ENCODE measurements around the gene PLPPR3.
"Not testable (repeated sequence)": the region's sequence is repeated elsewhere in the genome, so short reads cannot be mapped to it uniquely, and the experiment has no call there.

PLPPR3 gene

DNA sequence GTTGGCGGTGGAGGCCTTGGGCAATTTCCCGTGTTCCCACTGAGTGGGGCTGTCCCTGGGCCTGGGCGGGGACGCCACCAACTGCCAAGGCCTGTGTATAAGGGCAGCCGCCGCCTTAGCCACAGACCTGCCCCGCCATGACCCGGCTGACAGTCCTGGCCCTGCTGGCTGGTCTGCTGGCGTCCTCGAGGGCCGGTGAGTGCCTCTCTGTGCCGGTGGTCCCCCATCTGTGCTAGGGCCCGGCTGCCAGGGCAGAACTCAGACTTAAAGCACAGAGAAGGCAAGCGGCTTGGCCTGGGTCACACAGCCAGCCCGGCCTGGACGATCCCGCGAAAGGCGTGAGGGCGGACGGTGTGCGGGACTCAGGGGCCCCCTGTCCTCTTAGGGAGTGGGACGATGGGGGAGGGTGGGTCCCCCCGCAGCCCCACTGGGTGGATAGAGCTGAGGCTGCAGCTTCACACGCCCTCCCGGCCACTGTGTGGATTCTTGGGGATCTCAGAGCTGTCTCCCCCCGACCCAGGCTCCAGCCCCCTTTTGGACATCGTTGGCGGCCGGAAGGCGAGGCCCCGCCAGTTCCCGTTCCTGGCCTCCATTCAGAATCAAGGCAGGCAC, 6.1 kb upstream of the PLPPR3 start, which contains the start of gene AZU1:
AZU1 (plus strand) TSS at position 128 of the 612 bp plus-strand sequence; CDS start at position 138, 10 bp downstream.
- DNase-seq: no peak

DNA sequence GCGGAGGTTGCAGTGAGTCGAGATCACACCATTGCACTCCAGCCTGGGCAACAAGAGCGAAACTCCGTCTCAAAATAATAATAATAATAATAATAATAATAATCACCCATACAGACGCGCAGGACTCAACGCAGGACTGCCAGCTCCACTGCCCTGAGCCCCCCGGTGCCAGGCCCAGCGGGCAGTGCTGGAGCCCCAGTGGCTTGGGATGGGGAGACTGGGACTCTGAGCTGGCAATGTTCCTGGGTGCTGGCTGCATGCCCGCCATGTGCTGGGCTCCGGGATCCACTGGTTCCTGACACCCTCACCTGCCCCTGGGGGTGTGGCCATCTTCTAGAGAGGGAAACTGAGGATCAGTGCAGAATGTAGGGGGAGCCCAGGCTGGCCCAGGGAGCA, 5.6 kb upstream of the PLPPR3 start:
- DNase-seq: no peak

DNA sequence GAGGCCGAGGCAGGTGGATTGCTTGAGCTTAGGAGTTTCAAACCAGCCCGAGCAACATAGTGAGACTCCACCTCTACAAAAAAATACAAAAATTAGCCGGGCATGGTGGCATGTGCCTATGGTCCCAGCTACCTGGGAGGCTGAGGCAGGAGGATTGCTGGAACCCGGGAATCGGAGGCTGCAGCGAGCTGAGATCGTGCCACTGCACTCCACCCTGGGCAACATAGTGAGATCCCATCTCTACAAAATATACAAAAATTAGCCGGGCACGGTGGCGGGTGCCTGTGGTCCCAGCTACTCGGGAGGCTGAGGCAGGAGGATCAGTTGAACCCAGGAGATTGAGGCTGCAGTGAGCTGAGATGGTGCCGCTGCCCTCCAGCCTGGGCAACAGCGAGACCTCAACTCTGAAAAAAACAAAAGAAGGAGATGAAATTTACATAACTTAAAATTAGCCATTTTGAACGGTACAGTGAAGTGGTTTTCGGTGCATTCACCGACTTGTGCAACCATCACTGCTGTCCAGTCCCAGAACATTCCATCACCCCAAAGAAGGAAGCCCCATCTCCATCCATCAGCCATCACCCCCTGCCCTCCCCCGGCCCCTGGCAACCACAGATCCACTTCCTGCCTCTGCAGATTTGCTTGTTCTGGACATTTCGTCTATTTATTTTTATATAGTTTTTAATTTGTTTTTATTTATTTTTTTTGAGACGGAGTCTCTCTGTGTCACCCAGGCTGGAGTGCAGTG, 4.3 kb upstream of the PLPPR3 start:
- DNase-seq: no peak

DNA sequence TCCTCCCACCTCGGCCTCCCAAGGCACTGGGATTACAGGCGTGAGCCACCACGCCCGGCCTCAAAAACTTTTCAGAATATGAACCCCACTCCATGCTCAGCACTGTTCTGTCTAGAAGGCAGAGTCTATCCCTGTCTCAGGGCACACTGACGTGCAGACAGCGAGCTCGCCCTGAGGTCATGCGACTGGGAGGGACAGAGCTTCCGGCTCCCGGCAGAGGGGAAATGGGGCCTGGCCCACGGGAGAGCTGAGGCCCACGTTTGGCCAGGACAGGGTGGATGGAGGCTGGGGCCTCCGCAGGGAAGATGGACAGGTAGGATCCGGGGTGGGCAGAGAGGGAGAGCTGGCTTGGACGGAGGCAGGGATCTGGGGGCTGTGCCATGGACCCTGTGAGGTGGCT, 3.1 kb upstream of the PLPPR3 start:
- DNase-seq: no peak

DNA sequence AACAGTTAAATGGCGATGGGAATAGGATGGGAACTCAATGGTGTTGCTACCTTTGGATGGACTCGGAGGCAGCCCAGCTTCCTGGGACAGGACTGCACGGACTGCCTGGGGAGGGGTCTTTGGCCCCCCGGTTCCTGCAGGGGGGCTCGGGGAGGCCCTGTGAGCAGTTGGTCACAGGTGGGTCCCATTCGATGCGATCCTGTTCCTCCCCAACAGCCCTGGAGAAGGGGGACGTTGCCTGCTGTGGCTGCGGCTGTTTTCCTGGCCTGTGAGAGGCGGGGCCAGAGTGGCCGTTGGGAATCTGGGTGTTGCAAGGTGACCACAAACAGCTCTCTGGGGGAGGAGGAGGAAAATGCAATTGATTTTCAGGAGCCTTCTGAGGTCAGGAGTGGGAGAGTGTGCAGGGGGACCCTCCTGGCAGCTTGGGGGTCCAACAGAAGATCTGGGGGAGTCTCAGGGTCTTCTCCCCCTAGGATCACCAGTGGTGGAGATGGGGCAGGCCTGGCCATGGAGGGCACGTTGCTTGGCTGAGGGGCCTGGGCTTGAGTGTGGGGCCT, 1.9 kb upstream of the PLPPR3 start:
- DNase-seq: no peak

DNA sequence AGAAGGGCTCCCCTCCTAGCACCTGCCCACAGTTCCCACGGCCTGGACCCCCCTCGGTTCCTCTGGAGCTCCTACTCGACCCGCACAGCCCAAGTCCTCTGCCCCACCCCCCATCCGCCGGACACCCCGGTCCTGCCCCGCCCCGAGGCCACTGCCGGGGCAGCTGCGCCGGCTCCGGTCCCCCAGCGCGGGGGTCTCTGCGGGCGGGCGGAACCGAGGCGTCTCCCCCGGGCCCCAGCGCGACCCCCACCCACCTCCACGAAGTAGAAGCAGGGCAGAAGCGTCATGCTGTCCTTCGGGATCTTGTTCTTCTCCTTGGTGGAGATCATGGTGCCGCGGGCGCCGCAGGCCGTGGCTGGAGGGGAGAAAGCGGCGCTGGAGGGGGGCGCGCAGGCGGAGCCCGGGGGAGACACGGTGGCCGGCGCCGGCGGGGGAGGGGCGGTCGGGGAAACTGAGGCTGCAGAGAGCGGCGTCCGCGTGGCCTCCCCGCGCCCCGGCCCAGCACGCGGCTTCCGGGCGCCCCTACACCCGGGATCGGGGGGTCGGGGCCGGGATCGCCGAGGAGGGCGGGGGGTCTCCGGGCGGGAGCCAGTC, 427 bp downstream of the PLPPR3 start:
- no peak for DNase-seq

DNA sequence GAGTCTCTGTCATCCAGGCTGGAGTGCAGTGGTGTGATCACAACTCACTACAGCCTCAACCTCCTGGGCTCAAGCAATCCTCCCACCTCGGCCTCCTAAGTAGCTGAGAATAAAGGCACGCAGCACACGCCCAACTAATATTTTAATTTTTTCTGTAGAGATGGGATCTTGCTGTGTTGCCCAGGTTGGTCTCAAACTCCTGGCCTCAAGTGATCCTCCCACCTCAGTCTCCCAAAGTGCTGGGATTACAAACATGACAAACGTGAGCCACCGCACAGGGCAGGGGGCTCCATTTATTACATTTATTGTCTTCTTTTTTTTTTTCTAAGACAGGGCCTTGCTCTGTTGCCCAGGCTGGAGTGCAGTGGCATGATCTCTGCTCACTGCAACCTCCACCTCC, 1.5 kb downstream of the PLPPR3 start:
- not testable (repeated sequence) for DNase-seq

DNA sequence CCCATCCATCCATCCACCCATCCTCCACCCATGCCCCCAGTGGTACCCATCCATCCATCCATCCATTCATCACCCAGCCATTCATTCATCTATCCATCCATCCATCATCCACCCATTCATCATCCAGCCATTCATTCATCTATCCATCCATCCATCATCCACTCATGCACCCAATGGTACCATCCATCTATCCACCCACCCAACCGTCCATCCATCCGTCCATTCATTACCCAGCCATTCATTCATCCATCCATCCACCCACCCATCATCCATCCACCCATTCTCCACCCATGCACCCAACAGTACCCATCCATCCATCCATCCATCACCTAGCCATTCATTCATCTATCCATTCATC, 5.3 kb downstream of the PLPPR3 start:
- no peak for DNase-seq

DNA sequence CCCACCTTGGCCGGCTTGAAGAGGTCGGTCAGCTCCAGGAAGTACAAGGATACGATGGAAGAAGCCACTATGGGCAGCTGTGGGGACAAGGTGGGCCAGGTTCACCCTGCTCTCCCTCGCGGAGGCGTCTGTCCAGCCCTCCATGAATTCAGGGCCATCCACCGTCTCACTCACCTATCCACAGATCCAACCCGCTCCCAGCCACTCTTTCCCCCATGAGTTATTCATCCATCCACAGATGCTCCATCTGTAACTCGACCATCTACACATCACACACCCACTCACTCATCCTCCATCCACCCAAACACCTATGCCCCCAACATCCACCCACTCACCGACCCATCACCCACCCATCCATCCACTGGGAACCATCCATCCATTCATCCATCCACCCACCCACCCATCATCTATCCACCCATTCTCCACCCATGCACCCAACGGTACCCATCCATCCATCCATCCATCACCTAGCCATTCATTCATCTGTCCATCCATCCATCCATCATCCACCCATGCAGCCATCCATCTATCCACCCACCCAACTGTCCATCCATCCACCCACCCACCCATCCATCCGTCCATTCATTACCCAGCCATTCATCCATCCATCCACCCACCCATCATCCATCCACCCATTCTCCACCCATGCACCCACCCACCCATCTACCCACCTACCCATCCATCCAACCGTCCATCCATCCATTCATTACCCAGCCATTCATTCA, 5.8 kb downstream of the PLPPR3 start:
- DNase-seq: no peak

DNA sequence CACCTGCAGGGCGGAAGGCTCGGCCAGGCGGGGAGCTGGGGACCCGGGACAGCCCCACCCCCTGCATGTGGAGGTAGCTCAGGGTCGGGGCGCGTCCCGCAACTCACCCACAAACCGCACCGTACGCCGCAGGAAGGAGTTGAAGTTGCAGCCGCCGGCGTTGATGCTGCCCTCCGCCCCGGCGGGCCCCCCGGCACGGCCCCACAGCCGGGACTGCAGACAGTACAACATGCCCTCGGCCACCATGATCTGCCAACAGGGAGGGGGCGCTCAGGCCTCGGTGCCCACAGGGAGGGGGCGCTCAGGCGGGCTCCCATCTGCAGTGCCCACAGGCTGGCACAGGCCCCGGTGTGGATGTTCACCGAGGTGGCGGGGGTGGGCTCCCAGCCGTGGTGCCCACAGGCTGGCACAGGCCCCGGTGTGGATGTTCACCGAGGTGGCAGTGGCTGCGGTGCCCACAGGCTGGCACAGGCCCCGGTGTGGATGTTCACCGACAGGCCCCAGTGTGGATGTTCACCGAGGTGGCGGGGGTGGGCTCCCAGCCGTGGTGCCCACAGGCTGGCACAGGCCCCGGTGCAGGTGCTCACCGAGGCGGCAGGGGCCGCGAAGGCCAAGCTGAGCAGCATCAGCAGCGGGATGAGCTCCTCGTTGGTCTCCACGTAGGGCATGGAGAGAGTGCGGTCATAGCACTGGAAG, 6.5 kb downstream of the PLPPR3 start:
- no peak for DNase-seq

DNA sequence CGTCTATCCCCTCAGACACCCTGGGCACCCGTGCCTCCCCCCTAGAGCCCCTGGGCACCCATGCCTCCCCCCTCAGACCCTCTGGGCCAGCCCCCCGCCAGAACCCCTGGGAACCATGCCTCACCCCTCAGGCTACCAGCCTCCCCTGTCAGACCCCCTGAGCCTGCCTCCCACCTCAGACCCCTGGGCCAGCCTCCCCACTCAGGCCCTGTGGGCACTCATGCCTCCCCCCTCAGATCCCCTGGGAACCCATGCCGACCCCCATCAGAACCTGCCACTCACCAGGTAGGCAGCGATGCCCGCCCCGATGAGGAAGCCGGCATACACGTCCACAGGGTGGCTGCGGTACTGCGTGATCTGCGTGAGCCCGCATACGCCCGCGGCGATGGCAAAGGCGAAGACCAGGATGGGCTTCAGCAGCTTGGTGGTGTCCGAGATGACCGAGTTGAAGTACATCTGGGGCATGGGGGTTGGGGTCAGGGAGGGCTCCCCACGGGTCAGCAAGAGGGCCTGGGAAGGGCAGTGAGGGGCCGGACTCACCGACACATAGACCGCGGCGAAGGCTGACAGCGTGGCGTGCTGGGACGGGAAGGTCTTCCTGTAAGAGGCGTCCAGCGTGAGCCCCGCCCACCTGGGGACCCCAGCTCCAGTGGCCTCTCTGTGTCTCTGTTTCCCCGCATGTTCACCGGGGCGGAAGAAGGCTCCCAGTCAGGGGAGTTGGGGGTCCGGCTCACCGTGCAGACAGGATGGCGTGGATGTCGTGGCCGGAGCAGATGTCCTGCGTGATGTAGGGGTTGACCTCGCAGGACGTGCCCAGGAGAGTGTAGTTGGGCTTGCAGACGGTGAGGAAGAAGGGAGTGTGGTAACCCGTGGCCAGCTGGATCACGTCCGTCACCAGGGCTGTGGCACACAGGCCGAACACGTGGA, 7.3 kb downstream of the PLPPR3 start:
- DNase-seq: no peak

DNA sequence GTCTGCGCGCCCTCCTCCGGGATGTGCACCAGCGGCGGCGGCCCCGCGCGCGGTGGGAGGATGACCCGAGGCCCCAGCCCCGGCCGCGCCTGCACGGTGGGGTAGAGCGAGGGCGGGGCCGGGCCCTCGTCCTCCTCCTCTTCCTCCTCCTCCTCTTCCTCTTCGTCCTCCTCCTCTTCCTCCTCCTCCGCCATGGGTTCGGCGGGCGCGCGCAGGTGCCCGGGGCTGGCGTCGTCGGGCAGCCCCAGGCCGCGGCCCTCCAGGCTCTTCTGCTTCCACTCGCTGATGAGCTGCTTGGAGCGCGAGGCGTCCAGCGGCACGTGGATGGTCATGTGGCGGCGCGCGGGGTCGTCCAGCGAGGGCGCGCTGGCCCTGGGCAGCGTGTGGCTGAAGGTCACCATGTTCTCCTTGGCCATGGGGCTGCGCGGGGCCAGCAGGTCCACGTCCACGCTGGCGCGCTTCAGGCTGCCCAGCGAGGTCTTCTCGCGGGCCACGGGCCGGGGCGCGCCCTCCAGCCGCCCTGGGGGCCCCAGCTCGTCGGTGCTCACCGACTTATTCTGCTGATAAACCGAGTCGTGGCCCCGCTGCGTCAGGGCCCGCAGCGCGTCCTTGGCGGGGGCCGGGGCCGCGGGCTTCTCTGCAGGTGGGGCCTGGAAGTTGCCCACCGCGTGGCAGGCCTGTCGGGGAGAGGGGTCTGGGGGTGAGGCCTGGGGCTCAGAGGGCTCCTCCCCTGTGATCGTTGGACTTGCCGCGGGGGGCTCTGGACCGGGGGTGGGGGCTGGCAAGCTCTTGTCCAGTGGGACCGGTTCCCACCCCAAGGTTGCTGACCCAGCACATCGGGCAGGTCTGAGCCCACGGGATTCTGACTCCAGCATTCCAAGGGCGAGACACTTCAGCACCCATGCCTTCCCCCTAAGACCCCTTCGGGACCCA, 8.3 kb downstream of the PLPPR3 start:
- DNase-seq: no peak

DNA sequence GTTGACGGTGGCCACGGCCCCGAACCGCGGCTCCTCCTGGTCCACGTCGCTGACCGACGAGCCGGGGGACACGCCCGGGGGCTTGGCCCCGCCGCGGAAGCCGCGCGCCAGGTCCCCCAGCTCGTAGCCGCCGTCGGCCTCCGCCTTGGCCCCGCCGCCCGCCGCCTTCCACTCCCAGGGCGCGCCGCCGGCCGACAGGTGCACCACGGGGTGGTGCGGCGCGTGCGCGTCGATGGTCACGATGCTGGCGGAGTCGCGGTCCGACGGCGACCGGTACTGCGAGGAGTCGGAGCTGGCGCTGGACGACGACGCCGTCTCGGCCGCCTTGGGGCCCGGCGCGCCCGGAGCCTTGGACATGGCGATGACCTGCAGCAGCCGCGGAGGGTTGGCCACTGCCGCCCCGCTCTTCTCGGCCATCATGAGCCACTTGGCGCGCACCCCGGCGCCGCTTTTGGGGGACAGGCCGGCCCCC, 9.0 kb downstream of the PLPPR3 start:
- no peak for DNase-seq

DNA sequence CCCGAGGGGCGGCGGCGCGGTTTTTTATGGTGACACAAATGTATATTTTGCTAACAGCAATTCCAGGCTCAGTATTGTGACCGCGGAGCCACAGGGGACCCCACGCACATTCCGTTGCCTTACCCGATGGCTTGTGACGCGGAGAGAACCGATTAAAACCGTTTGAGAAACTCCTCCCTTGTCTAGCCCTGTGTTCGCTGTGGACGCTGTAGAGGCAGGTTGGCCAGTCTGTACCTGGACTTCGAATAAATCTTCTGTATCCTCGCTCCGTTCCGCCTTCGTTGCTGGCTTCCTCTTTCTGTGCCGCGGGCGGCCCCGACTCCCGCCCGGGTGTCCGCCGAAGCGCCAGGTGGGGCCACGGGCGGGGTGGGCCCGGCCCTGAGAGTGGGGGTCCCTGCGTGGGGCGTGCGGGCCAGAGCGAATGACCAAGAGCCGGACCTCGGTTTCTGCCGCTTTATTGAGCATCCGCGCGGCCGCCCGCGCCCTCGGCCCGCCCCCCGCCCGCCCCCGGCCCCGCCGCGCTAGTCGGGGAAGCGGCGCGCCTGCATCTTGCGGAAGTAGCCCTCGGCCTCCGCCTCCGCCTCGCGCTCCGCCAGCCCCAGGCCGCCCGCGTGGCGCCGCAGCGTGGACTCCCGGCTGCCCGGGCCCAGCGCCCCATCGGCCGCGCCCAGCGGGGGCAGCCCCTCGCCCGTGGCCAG, 9.6 kb downstream of the PLPPR3 start:
- DNase-seq: no peak

DNA sequence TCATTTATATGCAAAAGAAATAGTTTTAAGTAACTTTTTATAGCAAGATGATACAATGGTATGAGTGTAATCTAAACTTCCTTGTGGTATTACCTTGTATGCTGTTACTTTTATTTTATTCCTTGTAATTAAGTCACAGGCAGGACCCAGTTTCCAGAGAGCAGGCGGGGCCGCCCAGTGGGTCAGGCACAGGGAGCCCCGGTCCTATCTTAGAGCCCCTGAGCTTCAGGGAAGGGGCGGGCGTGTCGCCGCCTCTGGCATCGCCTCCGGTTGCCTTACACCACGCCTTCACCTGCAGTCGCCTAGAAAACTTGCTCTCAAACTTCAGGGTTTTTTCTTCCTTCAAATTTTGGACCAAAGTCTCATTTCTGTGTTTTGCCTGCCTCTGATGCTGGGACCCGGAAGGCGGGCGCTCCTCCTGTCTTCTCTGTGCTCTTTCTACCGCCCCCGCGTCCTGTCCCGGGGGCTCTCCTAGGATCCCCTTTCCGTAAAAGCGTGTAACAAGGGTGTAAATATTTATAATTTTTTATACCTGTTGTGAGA, 10.2 kb downstream of the PLPPR3 start:
- no peak for DNase-seq

DNA sequence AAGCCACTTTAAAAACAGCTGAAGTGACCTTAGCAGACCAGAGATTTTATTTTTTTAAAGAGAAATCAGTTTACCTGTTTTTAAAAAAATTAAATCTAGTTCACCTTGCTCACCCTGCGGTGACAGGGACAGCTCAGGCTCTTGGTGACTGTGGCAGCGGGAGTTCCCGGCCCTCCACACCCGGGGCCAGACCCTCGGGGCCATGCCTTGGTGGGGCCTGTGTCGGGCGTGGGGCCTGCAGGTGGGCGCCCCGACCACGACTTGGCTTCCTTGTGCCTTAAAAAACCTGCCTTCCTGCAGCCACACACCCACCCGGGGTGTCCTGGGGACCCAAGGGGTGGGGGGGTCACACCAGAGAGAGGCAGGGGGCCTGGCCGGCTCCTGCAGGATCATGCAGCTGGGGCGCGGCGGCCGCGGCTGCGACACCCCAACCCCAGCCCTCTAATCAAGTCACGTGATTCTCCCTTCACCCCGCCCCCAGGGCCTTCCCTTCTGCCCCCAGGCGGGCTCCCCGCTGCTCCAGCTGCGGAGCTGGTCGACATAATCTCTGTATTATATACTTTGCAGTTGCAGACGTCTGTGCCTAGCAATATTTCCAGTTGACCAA, 10.8 kb downstream of the PLPPR3 start:
- DNase-seq: no peak

DNA sequence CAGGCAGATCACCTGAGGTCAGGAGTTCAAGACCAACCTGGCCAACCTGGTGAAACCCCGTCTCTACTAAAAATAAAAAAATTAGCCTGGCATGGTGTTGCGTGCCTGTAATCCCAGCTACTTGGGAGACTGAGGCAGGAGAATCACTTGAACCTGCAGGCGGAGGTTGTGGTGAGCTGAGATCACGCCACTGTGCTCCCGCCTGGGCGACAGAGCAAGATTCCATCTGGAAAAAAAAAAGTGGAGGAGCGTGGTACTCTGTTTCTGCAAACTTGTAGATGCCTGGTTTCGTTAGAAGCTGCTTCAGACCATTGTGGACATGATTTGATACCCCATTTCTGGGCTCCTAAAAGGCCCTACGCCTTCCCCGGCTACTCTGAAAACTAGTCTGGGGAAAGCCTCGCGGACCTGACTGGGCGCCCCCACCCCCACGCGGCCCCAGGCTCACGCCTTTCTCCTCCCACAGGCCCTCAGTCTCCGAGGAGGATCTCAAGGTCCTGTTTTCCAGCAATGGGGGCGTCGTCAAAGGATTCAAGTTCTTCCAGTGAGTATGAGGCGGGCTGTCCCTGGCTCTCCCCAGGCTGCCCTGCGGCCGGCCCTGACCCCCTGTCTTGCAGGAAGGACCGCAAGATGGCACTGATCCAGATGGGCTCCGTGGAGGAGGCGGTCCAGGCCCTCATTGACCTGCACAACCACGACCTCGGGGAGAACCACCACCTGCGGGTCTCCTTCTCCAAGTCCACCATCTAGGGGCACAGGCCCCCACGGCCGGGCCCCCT, 11.5 kb downstream of the PLPPR3 start:
- DNase-seq: no peak

DNA sequence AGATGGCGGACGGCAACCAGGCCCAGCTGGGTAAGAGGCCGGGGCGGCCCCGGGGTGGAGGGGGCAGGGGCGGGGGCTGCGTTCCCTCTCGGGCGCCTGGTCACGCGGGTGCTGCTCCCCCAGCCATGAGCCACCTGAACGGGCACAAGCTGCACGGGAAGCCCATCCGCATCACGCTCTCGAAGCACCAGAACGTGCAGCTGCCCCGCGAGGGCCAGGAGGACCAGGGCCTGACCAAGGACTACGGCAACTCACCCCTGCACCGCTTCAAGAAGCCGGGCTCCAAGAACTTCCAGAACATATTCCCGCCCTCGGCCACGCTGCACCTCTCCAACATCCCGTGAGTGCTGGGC, 13.4 kb downstream of the PLPPR3 start:
- no peak for DNase-seq
